Fibroblast of lung (primary cell): ENCODE data around the gene NCKAP5. TPM values are rescaled to one million over a fixed set of nuclear protein-coding genes. Genes with fewer than 3 reads are reported as not detected.

Experiments used
- DNase-seq, 2 donors: peaks; one replicate each; pipeline versions ENCODE4 v3.0.0 to v3.0.0-alpha.2; 2010; ENCODE audit warnings: low read depth in 2 of 2
- H2AFZ ChIP-seq: 2 replicates; pipeline ENCODE4 v1.5.1; 2012; ENCODE audit warnings: low read length, control low read depth, inconsistent platforms
- H3K27ac ChIP-seq: 2 replicates; pipeline ENCODE4 v1.5.1; 2011; ENCODE audit warnings: low read length, control low read depth; ENCODE audit not compliant: insufficient read depth
- H3K27me3 ChIP-seq: 2 replicates; pipeline ENCODE4 v1.5.1; 2011; ENCODE audit warnings: mild to moderate bottlenecking, low read length; ENCODE audit not compliant: control insufficient read depth, insufficient read depth
- H3K36me3 ChIP-seq: 2 replicates; pipeline ENCODE4 v1.5.1; 2011; ENCODE audit warnings: low read length; ENCODE audit not compliant: control insufficient read depth, insufficient read depth
- H3K4me1 ChIP-seq: 2 replicates; pipeline ENCODE4 v1.5.1; 2011; ENCODE audit warnings: low read length; ENCODE audit not compliant: control insufficient read depth, insufficient read depth; ENCODE audit errors: extremely low read depth
- H3K4me2 ChIP-seq: 2 replicates; pipeline ENCODE4 v1.5.1; 2011; ENCODE audit warnings: low read length, control low read depth; ENCODE audit not compliant: insufficient read depth; ENCODE audit errors: extremely low read depth
- H3K4me3 ChIP-seq, 4 experiments: fragments of 200-600 bp in 1 of 4; sonication (generic) in 1 of 4; replicated peaks in 1 of 4; 2 replicates each; pipeline ENCODE4 v1.5.1; 2011 to 2016; ENCODE audit warnings: low read length in 4 of 4, low read depth in 3 of 4, mild to moderate bottlenecking in 3 of 4, control low read depth in 2 of 4, inconsistent platforms in 1 of 4, mixed read lengths in 1 of 4; ENCODE audit not compliant: insufficient read depth in 1 of 4; ENCODE audit errors: control extremely low read depth in 1 of 4
- H3K79me2 ChIP-seq: 2 replicates; pipeline ENCODE4 v1.5.1; 2012; ENCODE audit warnings: mild to moderate bottlenecking, low read length, inconsistent platforms; ENCODE audit not compliant: control insufficient read depth, insufficient read depth
- H3K9ac ChIP-seq: 2 replicates; pipeline ENCODE4 v1.5.1; 2011; ENCODE audit warnings: mild to moderate bottlenecking, low read length, control low read depth; ENCODE audit not compliant: insufficient read depth
- H3K9me3 ChIP-seq: 2 replicates; pipeline ENCODE4 v1.5.1; 2012; ENCODE audit warnings: low read depth, low read length; ENCODE audit not compliant: control insufficient read depth, insufficient read depth
- H4K20me1 ChIP-seq: 2 replicates; pipeline ENCODE4 v1.5.1; 2011; ENCODE audit warnings: low read length; ENCODE audit not compliant: control insufficient read depth, insufficient read depth; ENCODE audit errors: extremely low read depth
- CTCF ChIP-seq, 2 donors: IDR thresholded peaks in 1 of 2; conservative IDR thresholded peaks in 1 of 2; 1 replicate in 1 of 2; 2 replicates in 1 of 2; pipeline ENCODE4 v1.5.1; 2011 to 2012; ENCODE audit warnings: low read length in 2 of 2, control low read depth in 1 of 2, inconsistent platforms in 1 of 2, low read depth in 1 of 2, mild to moderate bottlenecking in 1 of 2
- EZH2 ChIP-seq: IDR thresholded peaks from 2 replicates; pipeline ENCODE4 v1.5.1; 2012; ENCODE audit warnings: low read length, control low read depth, mild to moderate bottlenecking; ENCODE audit errors: missing control alignments
- polyA plus RNA-seq, 2 donors: library from polyadenylated mRNA; depleted of rRNA in 1 of 2; stranded (reverse) in 1 of 2; unstranded in 1 of 2; fragments of >200 nt; gene quantifications; 2 replicates each; pipeline ENCODE4 v1.2.1, GENCODE V29; 2011 to 2012; ENCODE audit warnings: missing spikeins in 1 of 2
- total RNA-seq: library from RNA; depleted of rRNA; stranded (reverse); fragments of >200 nt; gene quantifications from 2 replicates; pipeline ENCODE4 v1.2.1, GENCODE V29; 2014

The NCKAP5 gene
- total and polyA plus RNA-seq, 2 donors (not counting 1 experiment from before 2014, with no cell fraction given), result 2.6 to 6.2 TPM

GRCh38 chr2:132750606-132751005, 817.7 kb downstream of the NCKAP5 start:
- Histone ChIP-seq H3K9ac (no peak overlapping the region), H3K9me3 (no peaks in the 10 kb centered on the region), H3K27me3 (no peaks in the 10 kb centered on the region), H3K79me2 (no peaks in the 10 kb centered on the region), H3K4me2 (no peak overlapping the region), H2AFZ (no peak overlapping the region), H4K20me1 (no peaks in the 10 kb centered on the region), H3K27ac (no peak overlapping the region), H3K36me3 (no peaks in the 10 kb centered on the region), H3K4me1 (no peaks in the 10 kb centered on the region), H3K4me3 (no peak overlapping the region)
- DNase-seq, result no peak
- TF ChIP-seq EZH2 (no peak), CTCF (conservative IDR thresholded peaks at IDR 0.05 in 1 of 2, IDR thresholded peaks at IDR 0.05 in 1 of 2; ENCODE audit: low read depth in 1 of 2, low read length in 2 of 2) (no peak)

- no peak overlapping the region for H3K4me2 ChIP-seq
- no peak overlapping the region for H3K4me3 ChIP-seq
- no peaks in the 10 kb centered on the region for H4K20me1 ChIP-seq
- H3K9ac ChIP-seq, result no peak overlapping the region
- H3K4me1 ChIP-seq, result no peaks in the 10 kb centered on the region
- no peaks in the 10 kb centered on the region for H3K36me3 ChIP-seq
- no peak overlapping the region for H2AFZ ChIP-seq
- DNase-seq, result no peak
- TF ChIP-seq CTCF (conservative IDR thresholded peaks at IDR 0.05 in 1 of 2, IDR thresholded peaks at IDR 0.05 in 1 of 2; ENCODE audit: low read depth in 1 of 2, low read length in 2 of 2) (no peak), EZH2 (no peak)
- H3K27me3 ChIP-seq, result no peaks in the 10 kb centered on the region
- H3K27ac ChIP-seq, result no peak overlapping the region
- H3K79me2 ChIP-seq, result no peaks in the 10 kb centered on the region
- no peaks in the 10 kb centered on the region for H3K9me3 ChIP-seq
These were observed 821.2 kb downstream of the NCKAP5 start for GRCh38 chr2:132747046-132747445.

- Histone ChIP-seq H3K9me3 (no peaks in the 10 kb centered on the region), H3K4me3 (no peak overlapping the region), H3K9ac (no peak overlapping the region), H3K79me2 (no peaks in the 10 kb centered on the region), H4K20me1 (no peaks in the 10 kb centered on the region), H3K27me3 (no peaks in the 10 kb centered on the region), H3K36me3 (no peaks in the 10 kb centered on the region), H3K4me2 (no peak overlapping the region), H2AFZ (no peak overlapping the region), H3K27ac (no peak overlapping the region), H3K4me1 (no peaks in the 10 kb centered on the region)
- TF ChIP-seq CTCF (conservative IDR thresholded peaks at IDR 0.05 in 1 of 2, IDR thresholded peaks at IDR 0.05 in 1 of 2; ENCODE audit: low read depth in 1 of 2, low read length in 2 of 2) (no peak), EZH2 (no peak)
- DNase-seq, result peak in 1 of 2 donors; percentile 36
These were observed 826.5 kb downstream of the NCKAP5 start for GRCh38 chr2:132741754-132742153.
